GM18909 (cell line): Measurements from ENCODE around the gene GARIN3.
A peak's percentile ranks its signal among the peaks of the same experiment; 100 is the strongest.
"Not testable (repeated sequence)": the region's sequence is repeated elsewhere in the genome, so short reads cannot be mapped to it uniquely, and the experiment has no call there.

Experiments used
- ATAC-seq: cut with Tn5 transposase; IDR thresholded peaks from one replicate; pipeline ENCODE4 v1.9.1; 2021; ENCODE audit warnings: mild to moderate bottlenecking; ENCODE audit not compliant: unreplicated experiment, poor library complexity

GARIN3 gene

DNA sequence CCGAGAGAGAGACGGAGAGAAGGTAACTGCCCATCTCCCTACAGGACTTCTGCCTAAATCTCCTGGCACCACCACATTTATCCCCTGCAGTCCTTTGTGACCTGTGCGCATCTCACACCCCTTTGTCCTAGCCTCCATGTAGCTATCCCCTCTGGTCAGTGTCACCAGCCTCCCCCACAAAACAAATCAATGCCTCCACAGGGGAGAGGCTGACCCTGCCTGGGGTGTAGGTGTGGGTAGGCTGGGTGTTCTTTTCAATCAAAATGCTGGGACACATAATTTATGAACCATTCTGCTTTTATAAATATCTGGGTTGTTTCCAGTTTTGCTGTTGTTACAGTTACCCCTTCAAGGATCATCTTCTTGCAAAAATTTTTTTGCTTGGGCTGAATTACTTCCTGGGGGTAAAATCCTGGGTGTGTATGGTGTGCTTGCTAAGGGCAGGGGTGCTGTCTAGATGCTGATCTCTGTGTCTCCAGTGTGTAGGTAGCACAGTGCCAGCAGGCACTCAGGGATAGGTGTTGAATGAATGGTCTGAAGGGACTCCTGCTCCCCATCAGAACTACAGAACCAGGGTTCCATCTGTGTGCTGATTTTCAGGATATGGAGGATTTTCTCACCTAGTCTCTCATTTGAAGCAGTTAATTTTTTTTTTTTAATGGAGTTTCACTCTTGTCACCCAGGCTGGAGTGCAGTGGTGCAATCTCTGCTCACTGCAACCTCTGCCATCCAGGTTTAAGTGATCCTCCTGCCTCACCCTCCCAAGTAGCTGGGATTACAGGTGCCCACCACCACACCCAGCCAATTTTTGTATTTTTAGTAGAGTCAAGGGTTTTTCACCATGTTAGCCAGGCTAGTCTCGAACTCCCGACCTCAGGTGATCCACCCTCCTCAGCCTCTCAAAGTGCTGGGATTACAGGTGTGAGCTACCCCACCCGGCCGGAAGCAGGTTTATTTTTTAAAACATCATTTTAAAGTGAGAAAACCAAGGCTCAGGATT, at the start of gene GARIN3:
Gene GARIN3, minus strand, starts transcription at position 51 of the 1,000 bp plus-strand sequence. CDS start 96 bp downstream, outside the sequence.
- ATAC-seq, result no peak

DNA sequence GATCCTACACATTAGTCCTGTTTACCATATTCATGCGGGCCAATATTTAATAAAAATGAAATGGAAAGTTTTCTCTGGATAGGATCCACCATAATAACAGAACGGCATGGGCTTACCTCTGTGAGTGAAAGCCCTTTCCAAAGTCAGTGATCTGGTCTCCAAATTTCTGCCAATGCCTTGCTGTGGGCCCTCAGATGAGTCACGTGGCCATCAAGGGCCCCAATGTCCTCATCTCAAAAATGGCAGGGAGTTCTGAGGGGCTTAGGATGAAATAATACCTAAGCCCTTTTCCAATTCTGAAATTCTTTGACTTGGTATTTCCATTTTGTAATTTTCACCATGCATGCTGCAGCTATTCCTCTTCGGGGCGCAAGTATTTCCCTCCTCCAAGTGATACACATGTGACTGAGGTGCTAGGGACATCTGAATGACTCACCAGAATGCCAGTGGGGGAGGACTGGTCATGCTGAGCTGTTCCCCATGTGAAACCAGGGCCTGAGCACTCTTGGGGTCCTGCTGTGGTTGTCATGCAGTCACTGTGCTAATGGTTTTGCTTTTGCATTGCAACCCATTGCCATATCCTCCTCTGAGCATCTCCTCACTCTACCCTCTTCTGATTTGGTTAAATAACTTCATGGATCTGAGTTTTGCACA, 49.6 kb upstream of the GARIN3 start:
- no peak for ATAC-seq

DNA sequence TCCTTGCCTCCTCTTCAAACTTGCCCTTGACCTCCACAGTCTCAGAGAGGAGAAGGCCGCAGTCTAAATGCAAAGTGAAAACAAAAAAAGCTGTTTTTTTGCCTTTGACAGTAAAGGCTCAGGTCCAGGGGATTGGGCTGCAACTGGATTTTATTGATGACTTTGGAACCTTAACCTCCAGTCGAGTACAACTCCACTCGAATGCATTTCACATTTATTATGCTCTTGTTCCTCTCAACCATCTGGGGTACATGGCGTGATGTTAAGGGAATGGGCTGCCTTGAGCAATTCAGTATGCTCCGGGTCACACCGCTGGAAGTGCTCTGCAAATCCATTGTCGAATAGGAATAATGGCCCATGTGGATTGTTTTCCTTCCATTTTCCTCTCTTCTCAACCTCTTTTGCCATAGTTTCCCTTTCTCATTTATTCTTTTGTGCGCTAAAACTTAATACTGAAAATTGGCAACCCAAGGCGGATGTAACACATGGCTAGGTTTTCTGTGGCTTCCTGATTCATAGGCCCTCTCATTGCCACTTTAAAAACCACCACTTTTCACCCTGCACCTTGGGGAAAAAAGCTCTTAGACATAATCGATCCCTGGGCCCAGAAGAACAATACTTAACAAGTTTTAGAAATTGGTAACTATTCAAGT, 48.9 kb upstream of the GARIN3 start:
- ATAC-seq, result peak; percentile 58

DNA sequence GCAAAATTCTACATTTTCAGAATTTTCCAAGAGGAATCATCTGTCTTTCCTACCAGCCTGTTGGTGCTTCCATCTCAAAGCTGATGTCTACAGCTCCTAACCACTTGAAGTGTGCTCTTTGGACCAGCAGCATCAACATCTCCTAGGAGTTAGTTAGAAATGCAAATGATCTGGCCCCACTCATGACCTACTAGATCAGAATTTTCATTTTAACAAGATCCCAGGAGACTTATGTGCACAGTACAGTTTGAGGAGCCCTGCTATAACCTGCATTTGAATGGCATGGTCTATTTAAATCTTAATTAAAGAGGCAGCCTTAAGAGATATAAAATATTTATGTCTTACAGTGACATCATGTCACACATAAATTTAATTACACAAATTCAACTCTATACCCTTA, 48.4 kb upstream of the GARIN3 start:
- ATAC-seq, result no peak

DNA sequence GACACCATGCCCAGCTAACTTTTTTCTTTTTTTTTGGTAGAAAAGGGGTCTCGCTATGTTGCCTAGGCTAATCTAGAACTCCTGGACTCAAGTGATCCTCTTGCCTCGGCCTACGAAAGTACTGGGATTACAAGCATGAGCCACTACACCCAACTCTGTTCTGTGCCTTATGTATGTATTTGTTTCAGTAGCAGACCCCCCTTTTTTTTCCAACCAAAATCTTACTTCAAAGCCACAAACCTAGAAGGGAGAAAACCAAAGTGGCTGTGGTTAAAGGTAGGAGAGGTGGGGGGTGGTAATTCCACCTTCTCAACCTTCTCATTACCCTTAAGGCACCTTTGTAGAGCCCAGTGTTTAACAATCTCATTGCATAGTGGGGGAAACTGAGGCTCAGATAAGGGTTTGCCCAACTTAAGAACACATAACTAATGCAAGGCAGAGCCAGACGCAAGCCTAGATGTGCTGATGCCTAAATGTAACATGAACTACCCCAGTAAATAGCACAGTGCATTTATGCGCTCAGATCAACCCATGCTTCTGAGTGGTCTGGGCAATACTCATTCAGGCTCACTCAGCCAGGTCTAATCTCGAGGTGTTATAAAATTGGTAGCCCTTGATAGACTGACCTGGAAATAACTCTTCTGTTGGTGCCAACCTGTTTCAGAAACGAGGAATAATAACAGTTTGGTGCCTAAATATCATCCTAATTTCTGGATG, 47.6 kb upstream of the GARIN3 start:
- no peak for ATAC-seq

DNA sequence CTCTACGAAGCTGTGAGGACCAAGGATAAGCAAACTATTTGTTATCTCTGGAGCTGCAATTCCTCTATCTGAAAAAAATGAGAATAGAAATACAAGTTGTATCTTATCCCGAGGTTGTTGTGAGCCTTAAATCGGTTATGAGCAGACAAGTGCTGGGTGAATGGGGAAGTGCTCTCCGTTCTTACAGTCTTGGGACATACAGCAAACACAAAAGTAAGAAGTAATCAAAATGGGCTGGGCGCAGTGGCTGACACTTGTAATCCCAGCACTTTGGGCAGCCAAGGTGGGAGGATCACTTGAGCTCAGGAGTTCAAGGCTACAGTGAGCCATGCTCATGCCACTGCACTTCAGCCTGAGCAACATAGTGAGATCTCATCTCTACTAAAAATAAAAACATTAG, 46.2 kb upstream of the GARIN3 start:
- ATAC-seq, result no peak

DNA sequence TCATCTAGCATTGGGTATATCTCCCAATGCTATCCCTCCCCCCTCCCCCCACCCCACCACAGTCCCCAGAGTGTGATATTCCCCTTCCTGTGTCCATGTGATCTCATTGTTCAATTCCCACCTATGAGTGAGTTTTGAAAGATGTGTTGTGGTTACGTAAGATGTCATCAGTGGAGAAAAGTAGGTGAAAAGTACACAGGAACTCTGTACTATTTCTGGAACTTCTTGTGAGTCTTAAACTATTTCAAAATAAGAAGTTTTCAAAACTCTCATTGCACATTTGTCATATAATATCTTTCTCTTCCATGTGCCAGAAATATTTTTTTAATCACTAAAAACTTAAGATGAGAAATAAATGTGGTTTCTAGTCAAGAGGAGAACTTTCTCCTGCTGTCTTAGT, 44.6 kb upstream of the GARIN3 start:
- not testable (repeated sequence) for ATAC-seq

DNA sequence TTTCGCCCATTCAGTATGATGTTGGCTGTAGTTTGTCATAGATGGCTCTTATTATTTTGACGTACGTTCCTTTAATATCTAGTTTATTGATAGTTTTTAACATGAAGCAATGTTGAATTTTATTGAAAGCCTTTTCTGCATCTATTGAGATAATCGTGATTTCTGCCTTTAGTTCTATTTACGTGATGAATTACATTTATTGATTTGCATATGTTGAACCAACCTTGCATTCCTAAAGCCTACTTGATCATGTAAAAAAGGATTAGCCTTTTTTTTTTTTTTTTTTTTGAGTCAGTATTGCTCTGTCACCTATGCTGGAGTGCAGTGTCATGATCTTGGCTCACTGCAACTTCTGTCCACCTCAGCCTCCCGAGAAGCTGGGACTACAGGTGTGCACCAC, 39.6 kb upstream of the GARIN3 start:
- ATAC-seq, result no peak

DNA sequence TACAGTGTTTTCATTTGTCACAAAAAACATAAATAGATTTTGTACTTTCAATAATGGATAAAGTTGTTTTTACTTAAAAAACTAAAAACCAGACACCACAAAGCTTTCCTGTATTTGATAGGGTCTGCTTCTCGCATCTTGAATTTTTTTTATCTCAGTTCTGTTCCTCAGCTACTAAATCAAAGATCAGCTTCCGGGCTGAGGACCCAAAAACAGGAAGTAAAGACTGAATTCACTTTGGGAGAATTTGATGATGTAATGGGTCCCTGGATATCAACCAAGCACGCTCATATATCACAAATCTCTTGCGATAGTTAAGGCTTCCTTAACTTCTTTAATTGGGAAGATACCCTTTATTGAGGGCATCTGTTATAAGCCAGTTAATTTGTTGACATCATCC, 38.7 kb upstream of the GARIN3 start:
- no peak for ATAC-seq

DNA sequence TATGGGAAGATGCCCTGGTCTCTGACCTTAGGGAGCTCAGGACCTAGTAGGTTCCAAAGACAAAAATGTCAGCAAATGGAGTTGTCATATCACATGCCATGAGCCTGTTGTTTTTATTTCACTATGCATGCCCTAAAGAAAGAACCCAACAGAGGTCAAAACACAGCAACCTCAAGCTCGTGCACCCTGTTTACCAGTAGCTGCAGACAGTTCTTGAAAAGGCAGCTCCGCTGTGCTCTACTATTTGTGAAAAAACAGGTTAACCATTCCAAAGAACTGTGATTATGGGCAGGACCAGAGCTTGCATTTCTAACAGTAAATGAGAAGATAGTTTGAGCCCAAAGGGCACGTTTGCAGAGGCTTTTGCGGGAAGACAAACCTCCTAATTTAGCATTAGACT, 37.4 kb upstream of the GARIN3 start:
- ATAC-seq, result no peak

DNA sequence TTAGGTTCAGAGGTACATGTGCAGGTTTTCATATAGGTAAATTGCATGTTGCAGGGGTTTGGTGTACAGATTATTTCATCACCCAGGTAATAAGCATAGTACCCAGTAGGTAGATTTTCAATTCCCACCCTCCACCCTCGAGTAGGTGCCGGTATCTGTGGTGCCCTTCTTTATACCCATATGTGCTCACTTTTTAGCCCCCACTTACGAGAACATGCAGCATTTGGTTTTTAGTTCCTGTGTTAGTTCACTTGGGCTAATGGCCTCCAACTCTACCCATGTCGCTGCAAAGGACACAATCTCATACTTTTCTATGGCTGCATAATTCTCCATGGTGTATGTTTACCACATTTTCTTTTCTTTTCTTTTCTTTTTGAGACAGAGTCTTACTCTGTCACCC, 35.8 kb upstream of the GARIN3 start:
- ATAC-seq, result no peak

DNA sequence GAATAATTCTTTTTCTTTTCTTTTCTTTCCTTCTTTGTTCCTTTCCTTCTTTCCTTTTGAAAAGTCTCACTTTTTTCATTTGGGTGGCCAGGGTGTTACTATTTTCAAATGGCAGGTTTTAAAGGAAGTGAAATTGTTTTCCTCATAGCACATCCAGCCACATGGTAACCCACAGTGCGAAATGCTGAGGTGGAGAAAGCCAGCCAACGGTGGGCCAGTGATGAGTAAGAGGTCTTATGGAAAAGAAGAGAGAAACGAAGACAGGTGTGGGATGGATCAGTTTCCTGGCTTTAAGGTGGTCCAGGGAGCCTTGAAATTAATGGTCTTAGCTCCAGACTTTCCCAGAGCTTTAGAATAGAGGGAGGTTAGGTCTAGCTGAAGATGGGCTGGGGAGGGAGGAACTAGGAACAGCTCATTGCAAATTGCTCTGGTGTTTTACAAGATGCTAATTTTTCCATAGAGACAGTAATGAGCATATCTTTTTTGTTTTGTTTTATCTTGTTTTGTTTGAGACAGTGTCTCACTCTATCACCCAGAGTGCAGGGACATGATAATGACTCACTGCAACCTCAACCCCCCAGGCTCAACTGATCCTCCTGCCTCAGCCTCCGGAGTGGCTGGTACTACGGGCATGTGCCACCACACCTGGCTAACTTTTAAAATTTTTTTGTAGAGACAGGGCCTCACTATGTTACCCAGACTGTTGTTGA, 32.4 kb upstream of the GARIN3 start:
- no peak for ATAC-seq

DNA sequence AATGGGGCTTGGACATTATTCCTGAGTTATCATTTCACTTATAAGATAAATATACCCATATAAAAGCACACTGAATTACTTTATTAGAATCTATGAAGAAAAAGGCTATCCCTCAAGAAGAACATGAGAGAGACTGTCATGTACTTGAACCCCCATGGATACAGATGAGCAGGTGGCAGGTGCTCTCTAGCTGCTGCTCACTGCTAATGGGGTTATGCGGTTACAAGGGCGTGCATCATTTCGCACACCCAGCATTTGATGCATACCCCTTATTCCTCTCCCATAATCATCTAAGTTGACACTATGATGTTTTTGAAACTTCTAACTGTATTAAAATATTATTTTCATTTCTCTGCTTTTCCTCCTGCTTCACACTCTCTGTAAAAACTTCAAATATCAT, 31.0 kb upstream of the GARIN3 start:
- no peak for ATAC-seq

DNA sequence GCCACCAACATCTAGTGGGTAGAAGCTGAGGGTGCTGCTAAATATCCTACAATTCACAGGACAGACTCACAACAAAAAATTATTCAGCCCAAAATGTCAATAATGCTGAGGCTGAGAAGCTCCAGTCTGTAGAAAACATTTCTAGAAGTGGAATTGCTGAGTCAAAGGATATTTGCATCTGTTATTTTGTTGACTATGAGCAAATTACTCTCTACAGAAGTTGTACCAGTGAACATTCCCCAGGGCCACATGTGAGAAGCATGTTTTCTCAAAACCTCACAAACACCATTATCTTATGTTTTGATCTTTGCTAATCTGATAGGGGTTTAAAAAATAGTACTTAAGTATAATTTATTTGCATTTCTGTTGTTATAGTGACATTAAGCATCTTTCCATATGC, 30.0 kb upstream of the GARIN3 start:
- no peak for ATAC-seq

DNA sequence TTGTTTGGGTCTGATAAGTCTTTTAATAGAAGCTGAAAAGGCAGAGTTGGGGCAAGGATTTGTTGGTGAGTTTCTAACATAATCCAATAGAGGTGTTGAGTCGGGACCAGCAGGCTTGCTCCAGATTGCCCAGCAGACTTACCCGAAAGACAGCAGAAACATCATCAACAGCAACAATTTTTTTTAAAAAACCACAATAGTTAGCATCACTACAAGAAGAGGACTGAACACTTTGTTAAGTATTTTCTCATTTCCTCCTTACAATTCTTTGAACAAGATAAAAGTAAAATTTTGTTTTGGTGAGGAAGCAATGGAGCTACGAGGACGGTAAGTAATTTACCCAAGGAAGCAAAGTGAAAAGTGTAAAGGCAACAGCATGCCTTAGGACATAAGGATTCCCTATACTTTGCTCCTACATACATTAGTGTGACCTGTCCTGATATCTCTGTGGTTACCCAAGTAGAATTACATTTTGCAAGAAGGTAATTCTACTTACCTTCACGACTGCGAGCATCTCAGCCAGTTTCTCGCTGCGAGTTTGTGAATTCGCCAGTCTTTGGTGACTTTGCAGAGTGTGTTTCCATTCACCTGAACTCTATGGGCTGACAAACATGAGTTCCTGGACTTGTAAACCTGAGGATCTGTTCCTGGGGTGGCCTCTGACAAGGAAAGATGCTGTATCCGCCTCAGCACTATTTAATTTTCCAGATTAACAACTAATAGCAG, 27.8 kb upstream of the GARIN3 start:
- ATAC-seq, result no peak

DNA sequence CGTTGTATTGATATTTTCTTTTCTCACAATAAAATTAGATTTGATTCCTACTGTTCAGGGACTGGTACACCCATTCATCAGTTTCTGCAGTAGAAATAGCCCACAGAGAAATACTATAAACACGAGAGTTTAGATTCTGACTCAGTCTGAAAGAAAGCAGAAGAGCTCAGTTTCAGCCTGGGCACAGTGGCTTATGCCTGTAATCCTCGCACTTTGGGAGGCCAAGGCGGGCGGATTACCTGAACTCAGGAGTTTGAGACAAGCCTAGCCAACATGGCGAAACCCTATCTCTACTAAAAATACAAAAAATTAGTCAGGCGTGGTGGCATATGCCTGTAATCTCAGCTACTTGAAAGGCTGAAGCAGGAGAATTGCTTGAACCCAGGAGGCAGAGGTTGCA, 23.2 kb upstream of the GARIN3 start:
- peak; percentile 78 for ATAC-seq

DNA sequence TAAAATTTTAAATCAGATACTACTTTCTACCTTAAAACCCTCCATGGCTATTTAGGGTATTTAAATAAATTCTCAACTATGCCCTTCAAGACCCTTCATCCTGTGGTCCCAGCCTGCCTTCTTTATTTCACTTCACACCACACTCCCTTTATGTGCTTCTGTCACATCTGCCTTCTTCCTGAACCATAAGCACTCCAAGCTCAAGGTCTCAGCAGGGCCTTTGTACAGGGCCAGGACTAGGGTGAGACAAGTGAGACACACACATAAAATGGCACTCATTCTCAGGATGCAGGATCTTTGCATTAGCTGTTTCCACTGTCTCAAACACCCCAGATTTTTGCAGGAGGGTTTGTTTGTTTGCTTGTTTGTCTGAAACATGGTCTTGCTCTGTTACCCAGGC, 22.2 kb upstream of the GARIN3 start:
- no peak for ATAC-seq

DNA sequence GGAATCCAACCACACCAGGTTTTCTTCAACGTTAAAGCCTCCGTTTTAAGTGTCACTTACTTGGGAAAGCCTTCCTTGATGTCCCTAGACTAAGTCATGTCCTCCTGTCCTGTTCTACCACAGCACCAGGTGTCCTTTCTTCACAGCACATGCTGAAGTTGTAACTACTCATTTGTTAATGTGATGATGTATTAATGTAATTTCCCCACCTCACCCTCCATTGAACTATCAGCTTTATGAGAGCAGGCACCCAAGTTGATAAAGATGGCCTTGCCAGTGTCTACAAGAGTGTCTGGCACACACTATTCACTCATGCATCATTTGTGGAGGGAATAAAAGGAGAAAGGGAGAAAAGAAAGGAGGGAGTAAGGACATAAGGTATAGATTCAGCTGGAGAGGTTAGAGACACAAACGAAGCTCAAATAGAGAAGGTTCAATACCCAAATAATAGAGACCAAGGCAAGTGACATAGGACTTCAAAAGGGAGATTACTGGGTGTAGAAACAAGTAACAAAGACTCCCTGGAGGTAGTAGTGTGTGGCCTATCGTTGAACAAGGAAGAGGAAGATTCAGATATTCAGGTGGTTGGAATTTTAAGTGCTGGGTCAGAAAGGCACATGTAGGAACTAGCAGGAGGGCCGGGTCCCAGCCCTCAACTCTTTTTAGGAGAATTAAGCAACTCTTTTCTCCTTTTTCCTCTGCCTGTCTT, 21.1 kb upstream of the GARIN3 start:
- no peak for ATAC-seq
